B cell (primary cell): ENCODE measurements around the gene LRRC4B.
"Not testable (repeated sequence)": the region's sequence is repeated elsewhere in the genome, so short reads cannot be mapped to it uniquely, and the experiment has no call there.

ENCODE experiments used
- CTCF ChIP-seq: fragments of 200-600 bp; IDR thresholded peaks from one replicate; pipeline ENCODE4 v1.8.0; 2022; ENCODE audit warnings: antibody characterized with exemption, mild to moderate bottlenecking
- EZH2 ChIP-seq: IDR thresholded peaks from 2 replicates; pipeline ENCODE4 v1.6.1; 2012; ENCODE audit warnings: borderline replicate concordance, low read depth, mild to moderate bottlenecking, moderate library complexity, low read length; ENCODE audit not compliant: insufficient read depth, poor library complexity, severe bottlenecking

- not testable (repeated sequence) for TF ChIP-seq CTCF, EZH2
Observed at GRCh38 chr19:50528052-50528451, 40.2 kb downstream of the LRRC4B start.
